ENCODE results near the gene NAAA.

The NAAA gene

GRCh38 chr4:75940692-75941253, at the start of gene NAAA:
Gene NAAA, minus strand, starts transcription at chr4:75941013. Its CDS starts 64 bp downstream, at chr4:75940949.
- TF ChIP-seq CTCF (IDR thresholded peaks at IDR 0.05; ENCODE audit: extremely low read depth, insufficient read depth, missing control alignments): peak; percentile 72
- in situ Hi-C loops (cut with MboI; ENCODE audit: low pct_unique_long_range_greater_than_20kb, low sequenced_read_pairs, unreplicated experiment): no loop called here
- peak; percentile 92 for DNase-seq (ENCODE audit: low spot score)

- no peak for TF ChIP-seq CTCF (IDR thresholded peaks at IDR 0.05; ENCODE audit: extremely low read depth, insufficient read depth, missing control alignments)
- no peak for DNase-seq (ENCODE audit: low spot score)
- in situ Hi-C loops (cut with MboI; ENCODE audit: low pct_unique_long_range_greater_than_20kb, low sequenced_read_pairs, unreplicated experiment): no loop called here
These were observed 49.2 kb upstream of the NAAA start for GRCh38 chr4:75989846-75990528.

GRCh38 chr4:75985116-75985515, 44.3 kb upstream of the NAAA start:
- TF ChIP-seq CTCF (IDR thresholded peaks at IDR 0.05; ENCODE audit: extremely low read depth, insufficient read depth, missing control alignments): no peak
- DNase-seq (ENCODE audit: low spot score): no peak
- in situ Hi-C loops (cut with MboI; ENCODE audit: low pct_unique_long_range_greater_than_20kb, low sequenced_read_pairs, unreplicated experiment): no loop called here

- no peak for TF ChIP-seq CTCF (IDR thresholded peaks at IDR 0.05; ENCODE audit: extremely low read depth, insufficient read depth, missing control alignments)
- no peak for DNase-seq (ENCODE audit: low spot score)
- in situ Hi-C loops (cut with MboI; ENCODE audit: low pct_unique_long_range_greater_than_20kb, low sequenced_read_pairs, unreplicated experiment): no loop called here
These were observed 39.8 kb upstream of the NAAA start for GRCh38 chr4:75980576-75980975.

- no peak for DNase-seq (ENCODE audit: low spot score)
- TF ChIP-seq CTCF (IDR thresholded peaks at IDR 0.05; ENCODE audit: extremely low read depth, insufficient read depth, missing control alignments): no peak
- in situ Hi-C loops (cut with MboI; ENCODE audit: low pct_unique_long_range_greater_than_20kb, low sequenced_read_pairs, unreplicated experiment): no loop called here
These were observed 35.4 kb upstream of the NAAA start for GRCh38 chr4:75976177-75976576.

GRCh38 chr4:75973766-75974165, 33.0 kb upstream of the NAAA start:
- in situ Hi-C loops (cut with MboI; ENCODE audit: low pct_unique_long_range_greater_than_20kb, low sequenced_read_pairs, unreplicated experiment): no loop called here

More at GRCh38 chr4:75973766-75974165, 33.0 kb upstream of the NAAA start:
- no peak for DNase-seq (ENCODE audit: low spot score)
- no peak for TF ChIP-seq CTCF (IDR thresholded peaks at IDR 0.05; ENCODE audit: extremely low read depth, insufficient read depth, missing control alignments)
